ES-I3 (cell line): ENCODE data around the gene LILRB2.
"Not testable (repeated sequence)": the region's sequence is repeated elsewhere in the genome, so short reads cannot be mapped to it uniquely, and the experiment has no call there.

ENCODE experiments used
- H3K36me3 ChIP-seq: 2 replicates; pipeline ENCODE4 v1.6.1; 2013; ENCODE audit warnings: mild to moderate bottlenecking, low read length, control low read depth, moderate library complexity; ENCODE audit not compliant: insufficient read depth
- H3K4me1 ChIP-seq: 2 replicates; pipeline ENCODE4 v1.6.1; 2013; ENCODE audit warnings: mild to moderate bottlenecking, control low read depth, low read length; ENCODE audit not compliant: insufficient read depth
- H3K9ac ChIP-seq: 2 replicates; pipeline ENCODE4 v1.6.1; 2013; ENCODE audit warnings: low read depth, mild to moderate bottlenecking, low read length, moderate library complexity
- H3K9me3 ChIP-seq: 2 replicates; pipeline ENCODE4 v1.6.1; 2013; ENCODE audit warnings: mild to moderate bottlenecking, low read length, moderate library complexity; ENCODE audit not compliant: control insufficient read depth, insufficient read depth

Gene LILRB2

GRCh38 chr19:54312436-54313377 is 31.8 kb upstream of the LILRB2 start, which contains the start of gene LILRA5:
LILRA5 (minus strand) TSS chr19:54313166; CDS start chr19:54313019, 147 bp downstream.
- no peaks in the 10 kb centered on the region for H3K9me3 ChIP-seq
- H3K4me1 ChIP-seq, result peaks cover 4% of the 10 kb centered on the region; the same call in 1 of the 2 replicates
- no peak within 1 kb of the TSS for H3K9ac ChIP-seq
- H3K36me3 ChIP-seq, result no peaks in the 10 kb centered on the region

- Histone ChIP-seq H3K36me3 (no peaks in the 10 kb centered on the region), H3K4me1 (no peaks in the 10 kb centered on the region; the same call in 1 of the 2 replicates), H3K9ac (no peak overlapping the region), H3K9me3 (no peaks in the 10 kb centered on the region)
Observed at GRCh38 chr19:54312011-54312410, 31.1 kb upstream of the LILRB2 start.

GRCh38 chr19:54311486-54311885 is 30.6 kb upstream of the LILRB2 start:
- H3K9ac ChIP-seq, result no peak overlapping the region
- no peaks in the 10 kb centered on the region for H3K36me3 ChIP-seq
- no peaks in the 10 kb centered on the region; the same call in 1 of the 2 replicates for H3K4me1 ChIP-seq
- no peaks in the 10 kb centered on the region for H3K9me3 ChIP-seq

GRCh38 chr19:54310543-54310942 is 29.6 kb upstream of the LILRB2 start:
- no peak overlapping the region for H3K9ac ChIP-seq
- H3K9me3 ChIP-seq, result no peaks in the 10 kb centered on the region
- no peaks in the 10 kb centered on the region for H3K4me1 ChIP-seq
- no peaks in the 10 kb centered on the region for H3K36me3 ChIP-seq

- Histone ChIP-seq H3K36me3 (no peaks in the 10 kb centered on the region), H3K4me1 (no peaks in the 10 kb centered on the region), H3K9me3 (no peaks in the 10 kb centered on the region), H3K9ac (no peak overlapping the region)
Observed at GRCh38 chr19:54309811-54310210, 28.9 kb upstream of the LILRB2 start.

GRCh38 chr19:54307389-54308020 is 26.6 kb upstream of the LILRB2 start:
- no peaks in the 10 kb centered on the region for H3K9me3 ChIP-seq

GRCh38 chr19:54305141-54305540 is 24.2 kb upstream of the LILRB2 start:
- Histone ChIP-seq H3K9me3 (no peaks in the 10 kb centered on the region), H3K9ac (no peak overlapping the region), H3K4me1 (no peaks in the 10 kb centered on the region), H3K36me3 (no peaks in the 10 kb centered on the region)

More at GRCh38 chr19:54307389-54308020, 26.6 kb upstream of the LILRB2 start:
- no peak overlapping the region for H3K9ac ChIP-seq
- H3K36me3 ChIP-seq, result no peaks in the 10 kb centered on the region
- no peaks in the 10 kb centered on the region for H3K4me1 ChIP-seq

- H3K9ac ChIP-seq, result no peak overlapping the region
- no peaks in the 10 kb centered on the region for H3K4me1 ChIP-seq
- H3K36me3 ChIP-seq, result no peaks in the 10 kb centered on the region
- H3K9me3 ChIP-seq, result no peaks in the 10 kb centered on the region
Observed at GRCh38 chr19:54302257-54302656, 21.3 kb upstream of the LILRB2 start.

- H3K9me3 ChIP-seq, result no peaks in the 10 kb centered on the region
- H3K36me3 ChIP-seq, result no peaks in the 10 kb centered on the region
- H3K9ac ChIP-seq, result no peak overlapping the region
- H3K4me1 ChIP-seq, result no peaks in the 10 kb centered on the region
Observed at GRCh38 chr19:54299515-54299914, 18.6 kb upstream of the LILRB2 start.

- Histone ChIP-seq H3K9ac (no peak overlapping the region), H3K4me1 (no peaks in the 10 kb centered on the region), H3K36me3 (no peaks in the 10 kb centered on the region), H3K9me3 (no peaks in the 10 kb centered on the region)
Observed at GRCh38 chr19:54299126-54299498, 18.2 kb upstream of the LILRB2 start.

GRCh38 chr19:54298357-54299125 is 17.6 kb upstream of the LILRB2 start:
- H3K4me1 ChIP-seq, result no peaks in the 10 kb centered on the region
- 0 out of 2 replicates have a peak, but pooled peaks cover 3% of the 10 kb centered on the region for H3K9me3 ChIP-seq
- H3K9ac ChIP-seq, result no peak overlapping the region
- H3K36me3 ChIP-seq, result no peaks in the 10 kb centered on the region

- no peaks in the 10 kb centered on the region for H3K4me1 ChIP-seq
- no peak overlapping the region for H3K9ac ChIP-seq
- no peaks in the 10 kb centered on the region for H3K36me3 ChIP-seq
- H3K9me3 ChIP-seq, result 0 out of 2 replicates have a peak, but pooled peaks cover 3% of the 10 kb centered on the region
Observed at GRCh38 chr19:54297759-54298305, 16.9 kb upstream of the LILRB2 start.

- H3K9me3 ChIP-seq, result 0 out of 2 replicates have a peak, but pooled peaks cover 3% of the 10 kb centered on the region
- H3K36me3 ChIP-seq, result no peaks in the 10 kb centered on the region
- H3K4me1 ChIP-seq, result no peaks in the 10 kb centered on the region
- no peak overlapping the region for H3K9ac ChIP-seq
Observed at GRCh38 chr19:54294539-54294938, 13.6 kb upstream of the LILRB2 start.

GRCh38 chr19:54289160-54289559 is 8.2 kb upstream of the LILRB2 start:
- not testable (repeated sequence) for H3K9ac ChIP-seq, H3K4me1 ChIP-seq, H3K9me3 ChIP-seq, H3K36me3 ChIP-seq
